ENCODE data around the gene SOCS3.

DNA sequence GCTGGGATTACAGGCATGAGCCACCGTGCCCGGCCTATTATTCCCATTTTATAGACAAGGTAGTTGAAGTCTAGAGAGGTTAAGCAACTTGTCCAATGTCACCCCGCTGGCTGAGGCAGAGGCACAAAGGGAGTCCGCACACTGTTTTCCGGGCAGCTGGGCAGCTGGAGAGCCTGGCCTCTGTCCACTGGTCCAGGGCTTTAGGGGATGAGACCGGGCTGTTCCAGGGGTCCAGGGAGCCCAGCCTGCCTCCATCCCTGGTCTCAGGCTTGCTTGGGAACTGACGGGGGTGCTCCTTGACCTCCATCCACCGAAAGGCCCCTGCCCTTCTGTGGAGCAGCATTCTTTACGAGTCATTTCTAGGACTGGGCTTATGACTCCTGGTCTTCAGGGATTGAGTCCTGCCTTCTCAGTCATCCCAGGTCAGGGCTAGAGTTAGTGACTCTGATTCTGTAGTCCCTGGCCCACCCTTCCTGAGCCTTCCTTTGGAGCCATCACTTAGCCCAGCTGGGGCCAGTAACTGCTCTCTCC, 37.5 kb downstream of the SOCS3 start:
- TF ChIP-seq, protein P1, sequence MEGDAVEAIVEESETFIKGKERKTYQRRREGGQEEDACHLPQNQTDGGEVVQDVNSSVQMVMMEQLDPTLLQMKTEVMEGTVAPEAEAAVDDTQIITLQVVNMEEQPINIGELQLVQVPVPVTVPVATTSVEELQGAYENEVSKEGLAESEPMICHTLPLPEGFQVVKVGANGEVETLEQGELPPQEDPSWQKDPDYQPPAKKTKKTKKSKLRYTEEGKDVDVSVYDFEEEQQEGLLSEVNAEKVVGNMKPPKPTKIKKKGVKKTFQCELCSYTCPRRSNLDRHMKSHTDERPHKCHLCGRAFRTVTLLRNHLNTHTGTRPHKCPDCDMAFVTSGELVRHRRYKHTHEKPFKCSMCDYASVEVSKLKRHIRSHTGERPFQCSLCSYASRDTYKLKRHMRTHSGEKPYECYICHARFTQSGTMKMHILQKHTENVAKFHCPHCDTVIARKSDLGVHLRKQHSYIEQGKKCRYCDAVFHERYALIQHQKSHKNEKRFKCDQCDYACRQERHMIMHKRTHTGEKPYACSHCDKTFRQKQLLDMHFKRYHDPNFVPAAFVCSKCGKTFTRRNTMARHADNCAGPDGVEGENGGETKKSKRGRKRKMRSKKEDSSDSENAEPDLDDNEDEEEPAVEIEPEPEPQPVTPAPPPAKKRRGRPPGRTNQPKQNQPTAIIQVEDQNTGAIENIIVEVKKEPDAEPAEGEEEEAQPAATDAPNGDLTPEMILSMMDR (IDR thresholded peaks at IDR 0.05 in 8 of 11, conservative IDR thresholded peaks at IDR 0.05 in 3 of 11) = no peak
- no peak for TF ChIP-seq POLR2A (IDR thresholded peaks at IDR 0.05)
